NT2/D1 (cell line): ENCODE data around the gene BTRC.

Source experiments
- SUZ12 ChIP-seq: IDR thresholded peaks from 2 replicates; pipeline ENCODE4 v1.6.1; 2011; ENCODE audit not compliant: insufficient read length, insufficient read depth; ENCODE audit errors: extremely low read depth
- YY1 ChIP-seq: IDR thresholded peaks from 2 replicates; pipeline ENCODE4 v1.6.1; 2011; ENCODE audit not compliant: insufficient read length, insufficient read depth
- ZNF274 ChIP-seq: IDR thresholded peaks from 2 replicates; pipeline ENCODE4 v1.6.1; 2011; ENCODE audit warnings: mild to moderate bottlenecking, low read depth, low read length

DNA sequence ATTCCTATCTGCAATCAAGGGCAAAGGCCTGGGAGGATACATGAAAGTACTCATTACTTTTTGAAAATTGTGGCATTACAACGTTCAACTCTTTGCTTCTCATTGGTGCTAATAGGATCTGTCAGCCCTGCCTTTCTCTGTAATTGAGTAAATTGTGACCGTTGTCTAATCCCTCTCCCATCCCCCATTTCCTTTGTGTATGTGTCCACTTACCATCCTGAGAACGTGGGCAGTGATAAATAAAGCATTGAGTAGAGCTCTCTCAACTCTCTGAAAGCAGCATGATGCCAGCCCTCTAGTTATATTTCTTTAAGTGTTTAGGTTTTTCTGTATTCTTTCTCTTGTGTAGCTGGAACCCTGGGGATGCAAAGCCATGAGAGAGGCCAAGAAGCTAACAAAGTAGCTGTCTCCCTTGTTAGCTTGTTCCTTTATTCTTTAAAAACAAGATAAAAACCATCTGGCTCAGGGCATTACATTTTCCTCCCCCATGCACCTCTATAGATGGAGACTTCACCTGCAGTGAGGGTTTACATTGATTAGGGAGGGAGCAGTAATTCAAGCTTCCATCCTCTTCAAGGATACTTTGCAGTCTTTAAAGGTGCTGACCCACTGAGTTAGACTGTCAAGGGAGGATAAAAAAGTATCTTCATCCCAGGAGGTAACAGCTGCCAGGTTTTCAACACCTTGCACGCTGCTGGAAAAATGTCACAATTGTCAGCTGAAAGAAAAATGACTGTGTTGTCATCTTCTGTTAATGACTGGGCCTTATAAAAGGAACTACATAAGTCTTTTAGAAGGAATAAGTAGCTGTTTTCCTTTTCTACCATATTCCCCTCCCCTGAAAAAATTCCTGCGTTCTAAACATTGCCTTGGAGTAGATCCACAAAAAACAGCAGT lies 112.3 kb downstream of the BTRC start:
- no peak for TF ChIP-seq ZNF274
- no peak for TF ChIP-seq YY1
- no peak for TF ChIP-seq SUZ12
